ENCODE measurements around the gene PEX7. TPM values are rescaled to one million over a fixed set of nuclear protein-coding genes. Genes with fewer than 3 reads are reported as not detected.
A peak's percentile ranks its signal among the peaks of the same experiment; 100 is the strongest.

The PEX7 gene
- total and polyA plus RNA-seq, 2 experiments from 2014 or later, result 13.7 to 15.7 TPM

DNA sequence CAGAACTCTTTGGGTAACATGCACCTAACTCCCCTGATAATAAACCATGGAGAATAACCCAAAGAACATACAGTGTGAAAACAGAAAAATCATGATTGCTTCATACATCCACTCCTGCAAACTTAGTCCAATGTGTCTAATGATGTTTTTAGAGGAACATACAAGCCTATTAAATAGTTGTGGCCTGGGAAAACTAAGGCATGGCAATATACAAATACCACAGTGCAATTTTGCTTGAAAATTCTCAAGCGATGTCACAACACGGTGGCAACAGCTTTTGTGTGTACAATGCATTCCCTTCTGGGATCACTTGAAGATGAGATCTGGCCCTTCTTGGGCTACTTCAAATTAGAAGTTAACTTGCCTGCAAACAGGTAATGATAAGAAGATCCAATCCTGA is 46.8 kb upstream of the PEX7 start:
- Histone ChIP-seq H3K27ac (no peak overlapping the region), H3K36me3 (no peaks in the 10 kb centered on the region), H3K27me3 (no peaks in the 10 kb centered on the region), H3K4me1 (ENCODE audit: low read depth) (peaks cover 4% of the 10 kb centered on the region), H3K9me3 (ENCODE audit: low read depth) (no peaks in the 10 kb centered on the region), H3K4me3 (no peak overlapping the region)
- DNase-seq (ENCODE audit: low read depth in 1 of 2, low spot score in 1 of 2), result peak in 1 of 2 donors; percentile 59
- TF ChIP-seq, protein P1, sequence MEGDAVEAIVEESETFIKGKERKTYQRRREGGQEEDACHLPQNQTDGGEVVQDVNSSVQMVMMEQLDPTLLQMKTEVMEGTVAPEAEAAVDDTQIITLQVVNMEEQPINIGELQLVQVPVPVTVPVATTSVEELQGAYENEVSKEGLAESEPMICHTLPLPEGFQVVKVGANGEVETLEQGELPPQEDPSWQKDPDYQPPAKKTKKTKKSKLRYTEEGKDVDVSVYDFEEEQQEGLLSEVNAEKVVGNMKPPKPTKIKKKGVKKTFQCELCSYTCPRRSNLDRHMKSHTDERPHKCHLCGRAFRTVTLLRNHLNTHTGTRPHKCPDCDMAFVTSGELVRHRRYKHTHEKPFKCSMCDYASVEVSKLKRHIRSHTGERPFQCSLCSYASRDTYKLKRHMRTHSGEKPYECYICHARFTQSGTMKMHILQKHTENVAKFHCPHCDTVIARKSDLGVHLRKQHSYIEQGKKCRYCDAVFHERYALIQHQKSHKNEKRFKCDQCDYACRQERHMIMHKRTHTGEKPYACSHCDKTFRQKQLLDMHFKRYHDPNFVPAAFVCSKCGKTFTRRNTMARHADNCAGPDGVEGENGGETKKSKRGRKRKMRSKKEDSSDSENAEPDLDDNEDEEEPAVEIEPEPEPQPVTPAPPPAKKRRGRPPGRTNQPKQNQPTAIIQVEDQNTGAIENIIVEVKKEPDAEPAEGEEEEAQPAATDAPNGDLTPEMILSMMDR (IDR thresholded peaks at IDR 0.05; ENCODE audit: low read depth, low read length), result no peak

GRCh38 chr6:136777651-136778050 is 44.7 kb upstream of the PEX7 start:
- Histone ChIP-seq H3K36me3 (no peaks in the 10 kb centered on the region), H3K4me3 (no peak overlapping the region), H3K27ac (no peak overlapping the region), H3K4me1 (ENCODE audit: low read depth) (peaks cover 4% of the 10 kb centered on the region), H3K27me3 (no peaks in the 10 kb centered on the region), H3K9me3 (ENCODE audit: low read depth) (no peaks in the 10 kb centered on the region)
- TF ChIP-seq, protein P1 (IDR thresholded peaks at IDR 0.05; ENCODE audit: low read depth, low read length), result no peak
- DNase-seq (ENCODE audit: low read depth in 1 of 2, low spot score in 1 of 2), result no peak

DNA sequence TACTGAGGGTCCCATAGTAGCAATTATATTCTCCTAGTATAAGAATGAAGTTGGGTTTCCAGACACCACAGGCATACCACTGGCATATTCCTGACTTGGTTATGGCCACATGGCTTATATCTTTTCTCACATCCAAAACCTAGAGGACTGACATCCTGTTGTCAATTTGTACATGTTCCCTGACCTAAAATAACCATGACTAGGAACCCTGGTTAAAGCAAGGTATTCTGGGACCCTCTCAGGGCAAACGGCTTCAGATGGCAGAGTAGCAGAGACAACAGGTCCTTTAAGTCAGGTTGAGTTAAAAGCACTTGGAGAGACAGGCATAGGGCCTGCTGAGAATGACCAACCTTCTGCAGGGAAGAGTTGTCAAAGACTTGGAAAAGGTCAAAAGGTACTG is 42.7 kb upstream of the PEX7 start:
- H3K36me3 ChIP-seq, result no peaks in the 10 kb centered on the region
- no peak for DNase-seq (ENCODE audit: low read depth in 1 of 2, low spot score in 1 of 2)
- peaks cover 4% of the 10 kb centered on the region for H3K4me1 ChIP-seq (ENCODE audit: low read depth)
- TF ChIP-seq, protein P1 (IDR thresholded peaks at IDR 0.05; ENCODE audit: low read depth, low read length), result no peak
- no peaks in the 10 kb centered on the region for H3K27me3 ChIP-seq
- H3K27ac ChIP-seq, result peak overlapping the region; percentile 31
- no peaks in the 10 kb centered on the region for H3K9me3 ChIP-seq (ENCODE audit: low read depth)
- H3K4me3 ChIP-seq, result no peak overlapping the region

- Histone ChIP-seq H3K9me3 (ENCODE audit: low read depth) (no peaks in the 10 kb centered on the region), H3K4me1 (ENCODE audit: low read depth) (peaks cover 4% of the 10 kb centered on the region), H3K4me3 (no peak overlapping the region), H3K27me3 (no peaks in the 10 kb centered on the region), H3K36me3 (no peaks in the 10 kb centered on the region), H3K27ac (no peak overlapping the region)
- no peak for DNase-seq (ENCODE audit: low read depth in 1 of 2, low spot score in 1 of 2)
- TF ChIP-seq, protein P1 (IDR thresholded peaks at IDR 0.05; ENCODE audit: low read depth, low read length), result no peak
These were observed 41.4 kb upstream of the PEX7 start for GRCh38 chr6:136780972-136781371.

DNA sequence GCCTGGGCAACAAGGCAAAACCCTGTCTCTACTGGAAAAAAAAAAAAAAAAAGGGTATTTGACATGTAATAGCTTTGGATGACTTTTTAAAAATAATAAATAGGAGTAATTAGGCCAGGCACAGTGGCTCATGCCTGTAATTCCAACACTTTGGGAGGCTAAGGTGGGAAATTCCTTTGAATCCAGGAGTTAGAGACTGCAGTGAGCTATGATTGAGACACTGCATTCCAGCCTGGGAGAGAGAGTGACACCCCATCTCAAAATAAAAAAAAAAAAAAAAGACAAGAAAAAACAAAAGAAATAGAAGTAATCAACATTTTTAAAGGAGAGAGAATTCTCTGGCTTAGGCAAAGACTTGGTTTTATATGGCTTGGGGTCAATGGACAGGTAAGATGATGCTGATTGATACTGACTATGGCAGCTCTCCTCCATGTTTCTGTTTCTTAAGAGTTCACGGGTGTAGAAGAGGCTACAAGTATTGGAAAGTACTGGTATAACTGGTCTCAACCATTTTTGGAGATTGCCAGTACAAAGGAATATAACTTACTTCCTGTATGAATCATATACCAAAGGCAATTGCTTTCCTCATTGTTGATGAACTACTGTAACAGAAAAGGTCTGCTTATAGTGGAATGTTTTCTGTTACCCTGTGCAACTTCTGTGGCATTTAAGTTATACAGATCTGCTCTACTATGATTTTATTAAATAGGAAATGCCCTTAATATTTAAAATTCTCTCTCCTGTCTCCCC is 40.2 kb upstream of the PEX7 start:
- peaks cover 4% of the 10 kb centered on the region for H3K4me1 ChIP-seq (ENCODE audit: low read depth)
- no peak overlapping the region for H3K4me3 ChIP-seq
- peak in 1 of 2 donors; percentile 69 for DNase-seq (ENCODE audit: low read depth in 1 of 2, low spot score in 1 of 2)
- no peak overlapping the region for H3K27ac ChIP-seq
- H3K9me3 ChIP-seq (ENCODE audit: low read depth), result no peaks in the 10 kb centered on the region
- TF ChIP-seq, protein P1 (IDR thresholded peaks at IDR 0.05; ENCODE audit: low read depth, low read length), result no peak
- H3K27me3 ChIP-seq, result no peaks in the 10 kb centered on the region
- no peaks in the 10 kb centered on the region for H3K36me3 ChIP-seq
